Measurements from ENCODE around the gene CAPN11. TPM values are rescaled to one million over a fixed set of nuclear protein-coding genes. Genes with fewer than 3 reads are reported as not detected.
A peak's percentile ranks its signal among the peaks of the same experiment; 100 is the strongest.

The CAPN11 gene
- total and polyA plus RNA-seq, 2 donors from 2014 or later: 0.39 to 2.3 TPM

DNA sequence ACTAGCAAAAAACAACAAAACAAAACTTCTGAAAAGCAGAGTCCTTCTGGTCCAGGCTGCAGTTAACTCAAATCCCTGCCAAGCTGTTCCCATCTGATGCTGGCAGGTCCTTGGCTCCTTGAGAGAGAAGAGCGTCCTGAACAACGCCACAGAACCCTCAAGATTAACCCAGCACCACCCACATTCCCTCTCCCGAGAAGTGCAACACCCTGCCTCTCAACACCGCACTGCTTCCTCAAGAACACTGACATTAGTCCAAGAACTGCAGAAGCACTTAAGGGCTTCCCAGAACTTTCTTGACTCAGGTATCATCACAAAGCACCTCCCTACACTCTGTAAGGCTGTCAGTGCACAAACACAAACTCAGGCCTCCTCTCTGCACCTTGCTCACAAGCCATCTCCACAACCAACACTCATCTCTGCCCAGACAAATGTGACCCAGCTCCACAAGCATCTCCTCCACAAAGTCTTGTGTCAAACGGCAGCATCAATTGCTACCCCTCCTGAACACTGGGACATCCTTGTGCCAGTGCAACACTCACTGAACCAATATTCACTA lies 38.8 kb upstream of the CAPN11 start:
- H3K27me3 ChIP-seq (ENCODE audit: control insufficient read depth, insufficient read depth, low read length): no peaks in the 10 kb centered on the region
- DNase-seq: no peak
- peaks cover 2 to 7% (median 6%) of the 10 kb centered on the region in 3 donors for H3K4me1 ChIP-seq (ENCODE audit: control insufficient read depth in 2 of 3, insufficient read depth in 2 of 3, low read depth in 1 of 3, low read length in 3 of 3)

DNA sequence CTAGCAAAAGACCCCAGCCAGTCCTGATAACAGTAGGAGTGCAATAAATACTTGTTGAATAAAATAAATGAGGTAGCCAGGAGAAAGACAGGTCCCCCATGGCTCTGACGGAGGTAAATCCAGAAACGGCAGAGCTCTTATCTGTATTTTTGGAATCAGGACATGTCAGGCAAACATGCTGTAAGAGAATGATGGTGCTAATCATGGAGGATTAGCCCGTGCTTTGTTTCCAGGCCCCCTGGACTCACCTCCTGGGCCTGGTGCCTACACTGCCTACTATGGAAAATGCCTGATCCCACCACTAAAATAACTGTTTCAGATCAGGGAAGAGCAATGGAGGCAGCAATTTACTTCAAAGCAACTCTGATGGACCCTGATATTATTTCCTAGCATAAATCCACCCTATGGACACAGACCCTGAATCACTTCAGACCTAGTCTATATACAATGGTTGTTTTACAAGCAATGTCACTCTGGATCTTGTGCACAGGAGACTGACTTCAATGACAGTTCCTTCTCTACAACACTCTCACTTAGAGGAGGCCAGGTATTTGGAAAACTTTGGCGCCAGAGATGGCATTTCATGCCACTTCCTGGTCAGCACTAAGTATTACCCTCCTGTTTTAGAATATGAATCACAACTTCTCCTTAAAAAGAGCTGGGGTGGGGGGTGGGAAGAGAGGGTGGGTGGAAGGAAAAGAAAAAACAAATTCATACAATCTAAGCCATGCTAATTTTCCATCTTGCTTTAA lies 37.8 kb upstream of the CAPN11 start:
- Histone ChIP-seq H3K4me3 (ENCODE audit: low read length in 3 of 3) (no peak overlapping the region), H3K27ac (ENCODE audit: low read depth in 2 of 2, low read length in 2 of 2) (no peak overlapping the region), H3K9ac (ENCODE audit: low read length in 3 of 3) (no peak overlapping the region), H3K36me3 (ENCODE audit: control insufficient read depth in 2 of 3, insufficient read depth in 3 of 3, low read length in 3 of 3) (no peaks in the 10 kb centered on the region), H3K4me1 (ENCODE audit: control insufficient read depth in 2 of 3, insufficient read depth in 2 of 3, low read depth in 1 of 3, low read length in 3 of 3) (peaks cover 4 to 9% (median 8%) of the 10 kb centered on the region in 3 donors), H3K27me3 (ENCODE audit: control insufficient read depth, insufficient read depth, low read length) (no peaks in the 10 kb centered on the region), H3K9me3 (ENCODE audit: control insufficient read depth in 2 of 3, insufficient read depth in 1 of 3, low read length in 3 of 3) (no peaks in the 10 kb centered on the region)
- DNase-seq (no peak), FAIRE-seq (no peak)
- intact Hi-C loops (cut with DNase I): no loop called here
- TF ChIP-seq, protein P1, sequence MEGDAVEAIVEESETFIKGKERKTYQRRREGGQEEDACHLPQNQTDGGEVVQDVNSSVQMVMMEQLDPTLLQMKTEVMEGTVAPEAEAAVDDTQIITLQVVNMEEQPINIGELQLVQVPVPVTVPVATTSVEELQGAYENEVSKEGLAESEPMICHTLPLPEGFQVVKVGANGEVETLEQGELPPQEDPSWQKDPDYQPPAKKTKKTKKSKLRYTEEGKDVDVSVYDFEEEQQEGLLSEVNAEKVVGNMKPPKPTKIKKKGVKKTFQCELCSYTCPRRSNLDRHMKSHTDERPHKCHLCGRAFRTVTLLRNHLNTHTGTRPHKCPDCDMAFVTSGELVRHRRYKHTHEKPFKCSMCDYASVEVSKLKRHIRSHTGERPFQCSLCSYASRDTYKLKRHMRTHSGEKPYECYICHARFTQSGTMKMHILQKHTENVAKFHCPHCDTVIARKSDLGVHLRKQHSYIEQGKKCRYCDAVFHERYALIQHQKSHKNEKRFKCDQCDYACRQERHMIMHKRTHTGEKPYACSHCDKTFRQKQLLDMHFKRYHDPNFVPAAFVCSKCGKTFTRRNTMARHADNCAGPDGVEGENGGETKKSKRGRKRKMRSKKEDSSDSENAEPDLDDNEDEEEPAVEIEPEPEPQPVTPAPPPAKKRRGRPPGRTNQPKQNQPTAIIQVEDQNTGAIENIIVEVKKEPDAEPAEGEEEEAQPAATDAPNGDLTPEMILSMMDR (IDR thresholded peaks at IDR 0.05; ENCODE audit: borderline replicate concordance, extremely low read depth, insufficient read depth): no peak

More for the DNA sequence above, 38.8 kb upstream of the CAPN11 start:
- intact Hi-C loops (cut with DNase I): no loop called here
- TF ChIP-seq, protein P1 (IDR thresholded peaks at IDR 0.05; ENCODE audit: borderline replicate concordance, extremely low read depth, insufficient read depth): no peak
- Histone ChIP-seq H3K27ac (ENCODE audit: low read depth in 2 of 2, low read length in 2 of 2) (no peak overlapping the region), H3K9me3 (ENCODE audit: control insufficient read depth in 2 of 3, insufficient read depth in 1 of 3, low read length in 3 of 3) (no peaks in the 10 kb centered on the region), H3K4me3 (ENCODE audit: low read length in 3 of 3) (no peak overlapping the region), H3K36me3 (ENCODE audit: control insufficient read depth in 2 of 3, insufficient read depth in 3 of 3, low read length in 3 of 3) (peaks cover 0 to 2% (median 0%) of the 10 kb centered on the region in 3 donors), H3K9ac (ENCODE audit: low read length in 3 of 3) (no peak overlapping the region)
- FAIRE-seq: no peak

GRCh38 chr6:44122801-44123200 lies 35.8 kb upstream of the CAPN11 start:
- Histone ChIP-seq H3K4me1 (ENCODE audit: control insufficient read depth in 2 of 3, insufficient read depth in 2 of 3, low read depth in 1 of 3, low read length in 3 of 3) (peaks cover 6 to 15% (median 11%) of the 10 kb centered on the region in 3 donors), H3K27ac (ENCODE audit: low read depth in 2 of 2, low read length in 2 of 2) (no peak overlapping the region), H3K4me3 (ENCODE audit: low read length in 3 of 3) (no peak overlapping the region), H3K36me3 (ENCODE audit: control insufficient read depth in 2 of 3, insufficient read depth in 3 of 3, low read length in 3 of 3) (no peaks in the 10 kb centered on the region), H3K9ac (ENCODE audit: low read length in 3 of 3) (no peak overlapping the region), H3K27me3 (ENCODE audit: control insufficient read depth, insufficient read depth, low read length) (no peaks in the 10 kb centered on the region), H3K9me3 (ENCODE audit: control insufficient read depth in 2 of 3, insufficient read depth in 1 of 3, low read length in 3 of 3) (no peaks in the 10 kb centered on the region)
- DNase-seq: peak in 2 of 5 donors; percentile 46 to 67
- FAIRE-seq: no peak
- TF ChIP-seq, protein P1 (IDR thresholded peaks at IDR 0.05; ENCODE audit: borderline replicate concordance, extremely low read depth, insufficient read depth): no peak
- intact Hi-C loops (cut with DNase I): no loop called here
